ENCODE data around the gene NPEPL1. TPM values are rescaled to one million over a fixed set of nuclear protein-coding genes. Genes with fewer than 3 reads are reported as not detected.
"Not testable (repeated sequence)": the region's sequence is repeated elsewhere in the genome, so short reads cannot be mapped to it uniquely, and the experiment has no call there.

Gene NPEPL1
- total RNA-seq, 2 experiments from 2014 or later: 37.8 to 41.3 TPM

GRCh38 chr20:58753922-58754551 lies 61.4 kb downstream of the NPEPL1 start:
- H3K4me3 Mint-ChIP-seq: no peak overlapping the region
- H3K27ac Mint-ChIP-seq: no peak overlapping the region
- no peaks in the 10 kb centered on the region for H3K36me3 Mint-ChIP-seq
- peaks cover 19% of the 10 kb centered on the region for H3K27me3 Mint-ChIP-seq
- no peak for DNase-seq
- no peaks in the 10 kb centered on the region for H3K9me3 Mint-ChIP-seq
- ATAC-seq (ENCODE audit: low read depth): no peak
- peaks cover 5% of the 10 kb centered on the region for H3K4me1 Mint-ChIP-seq
- POLR2A ChIA-PET: no interaction called here

- Mint-ChIP-seq H3K4me3 (no peak overlapping the region), H3K27ac (no peak overlapping the region), H3K4me1 (peaks cover 5% of the 10 kb centered on the region), H3K27me3 (peaks cover 22% of the 10 kb centered on the region), H3K36me3 (no peaks in the 10 kb centered on the region), H3K9me3 (no peaks in the 10 kb centered on the region)
- POLR2A ChIA-PET: no interaction called here
- DNase-seq (no peak), ATAC-seq (ENCODE audit: low read depth) (no peak)
Measured at GRCh38 chr20:58754584-58754983, 62.0 kb downstream of the NPEPL1 start.

- Mint-ChIP-seq H3K9me3 (no peaks in the 10 kb centered on the region), H3K27me3 (peaks cover 25% of the 10 kb centered on the region), H3K4me1 (peaks cover 5% of the 10 kb centered on the region), H3K27ac (no peak overlapping the region), H3K4me3 (no peak overlapping the region), H3K36me3 (no peaks in the 10 kb centered on the region)
- ATAC-seq (ENCODE audit: low read depth) (no peak), DNase-seq (no peak)
- POLR2A ChIA-PET: no interaction called here
Measured at GRCh38 chr20:58755062-58755697, 62.6 kb downstream of the NPEPL1 start.

GRCh38 chr20:58755766-58756449 lies 63.3 kb downstream of the NPEPL1 start:
- Mint-ChIP-seq H3K4me3 (no peak overlapping the region), H3K9me3 (no peaks in the 10 kb centered on the region), H3K27ac (no peak overlapping the region), H3K36me3 (no peaks in the 10 kb centered on the region), H3K4me1 (peaks cover 5% of the 10 kb centered on the region), H3K27me3 (peaks cover 25% of the 10 kb centered on the region)
- POLR2A ChIA-PET: no interaction called here
- ATAC-seq (ENCODE audit: low read depth) (no peak), DNase-seq (no peak)

- H3K9me3 Mint-ChIP-seq: no peaks in the 10 kb centered on the region
- POLR2A ChIA-PET: no interaction called here
- H3K4me1 Mint-ChIP-seq: peaks cover 5% of the 10 kb centered on the region
- DNase-seq: no peak
- peaks cover 27% of the 10 kb centered on the region for H3K27me3 Mint-ChIP-seq
- H3K4me3 Mint-ChIP-seq: no peak overlapping the region
- H3K36me3 Mint-ChIP-seq: no peaks in the 10 kb centered on the region
- ATAC-seq (ENCODE audit: low read depth): no peak
- H3K27ac Mint-ChIP-seq: no peak overlapping the region
Measured at GRCh38 chr20:58756450-58756775, 63.8 kb downstream of the NPEPL1 start.

- not testable (repeated sequence) for DNase-seq; H3K4me3 Mint-ChIP-seq; H3K27ac Mint-ChIP-seq; H3K9me3 Mint-ChIP-seq; H3K4me1 Mint-ChIP-seq; ATAC-seq (ENCODE audit: low read depth); H3K36me3 Mint-ChIP-seq
- peaks cover 33% of the 10 kb centered on the region for H3K27me3 Mint-ChIP-seq
- POLR2A ChIA-PET: interaction anchor here (0.6 kb wide), 1 partner anchor 295 kb away, joined by 7 read pairs; no protein-coding TSS in a partner anchor
Measured at GRCh38 chr20:58757647-58758046, 65.0 kb downstream of the NPEPL1 start.

- ATAC-seq (ENCODE audit: low read depth): no peak
- Mint-ChIP-seq H3K36me3 (no peaks in the 10 kb centered on the region), H3K4me1 (peaks cover 5% of the 10 kb centered on the region), H3K9me3 (no peaks in the 10 kb centered on the region), H3K27me3 (peaks cover 33% of the 10 kb centered on the region), H3K27ac (no peak overlapping the region), H3K4me3 (no peak overlapping the region)
- POLR2A ChIA-PET: no interaction called here
- no peak for DNase-seq
Measured at GRCh38 chr20:58759947-58760346, 67.3 kb downstream of the NPEPL1 start.

- no peak overlapping the region for H3K27ac Mint-ChIP-seq
- H3K36me3 Mint-ChIP-seq: no peaks in the 10 kb centered on the region
- ATAC-seq (ENCODE audit: low read depth) (no peak), DNase-seq (no peak)
- POLR2A ChIA-PET: interaction anchor here (1.2 kb wide), 1 partner anchor 110 kb away, joined by 4 read pairs; the partner anchor contains the start of gene STX16
- peaks cover 33% of the 10 kb centered on the region for H3K27me3 Mint-ChIP-seq
- no peaks in the 10 kb centered on the region for H3K9me3 Mint-ChIP-seq
- no peak overlapping the region for H3K4me3 Mint-ChIP-seq
- peaks cover 5% of the 10 kb centered on the region for H3K4me1 Mint-ChIP-seq
Measured at GRCh38 chr20:58760856-58761255, 68.3 kb downstream of the NPEPL1 start.

GRCh38 chr20:58762120-58762519 lies 69.5 kb downstream of the NPEPL1 start:
- Mint-ChIP-seq H3K4me1 (no peaks in the 10 kb centered on the region), H3K27ac (no peak overlapping the region), H3K9me3 (no peaks in the 10 kb centered on the region), H3K36me3 (no peaks in the 10 kb centered on the region), H3K27me3 (peaks cover 33% of the 10 kb centered on the region), H3K4me3 (no peak overlapping the region)
- POLR2A ChIA-PET: no interaction called here
- ATAC-seq (ENCODE audit: low read depth) (no peak), DNase-seq (no peak)

GRCh38 chr20:58763076-58763475 lies 70.5 kb downstream of the NPEPL1 start:
- POLR2A ChIA-PET: no interaction called here
- Mint-ChIP-seq H3K36me3 (no peaks in the 10 kb centered on the region), H3K4me1 (no peaks in the 10 kb centered on the region), H3K27me3 (peaks cover 34% of the 10 kb centered on the region), H3K9me3 (no peaks in the 10 kb centered on the region), H3K27ac (no peak overlapping the region), H3K4me3 (no peak overlapping the region)
- ATAC-seq (ENCODE audit: low read depth) (no peak), DNase-seq (no peak)

Other genes with a start within 250 kb of the NPEPL1 start
- not detected for gene APCDD1L, start 177.4 kb upstream of the NPEPL1 start, total RNA-seq
- gene STX16, start 41.5 kb upstream of the NPEPL1 start, total RNA-seq: 100 to 1,000 TPM; 190 to 195 TPM
- 1 to 10 TPM; 1.0 to 1.6 TPM for gene GNAS-AS1, start 158.1 kb downstream of the NPEPL1 start, total RNA-seq
- 100 to 1,000 TPM; 912 to 979 TPM for gene GNAS, start 159.9 kb downstream of the NPEPL1 start, total RNA-seq